CD8-positive, alpha-beta memory T cell (primary cell): ENCODE data around the gene CA5A. TPM values are rescaled to one million over a fixed set of nuclear protein-coding genes. Genes with fewer than 3 reads are reported as not detected.
A peak's percentile ranks its signal among the peaks of the same experiment; 100 is the strongest.

Experiments used
- CTCF ChIA-PET: fragments of 350-600 bp; sonication (Branson Sonifier 250); formaldehyde crosslinking; loops from one replicate; lab custom pipeline; 2021; ENCODE audit warnings: antibody characterized with exemption; lab: Charles Lee
- POLR2A ChIA-PET: fragments of 350-600 bp; sonication (Branson Sonifier 250); formaldehyde crosslinking; loops from one replicate; lab custom pipeline; 2021; ENCODE audit warnings: antibody characterized with exemption; lab: Charles Lee
- DNase-seq, 5 donors: peaks; one replicate each; pipeline versions ENCODE4 v3.0.0 to v3.0.0-alpha.2; 2020 to 2022; ENCODE audit warnings: mixed read lengths in 1 of 5
- H3K27ac ChIP-seq: one replicate; pipeline ENCODE4 v1.7.0; 2013; ENCODE audit warnings: low read depth, mild to moderate bottlenecking, low read length, moderate library complexity
- H3K27me3 ChIP-seq: 2 replicates; pipeline ENCODE4 v1.7.0; 2013; ENCODE audit warnings: low read length, mild to moderate bottlenecking; ENCODE audit not compliant: insufficient read depth, poor library complexity, severe bottlenecking
- H3K36me3 ChIP-seq: 2 replicates; pipeline ENCODE4 v1.7.0; 2013; ENCODE audit warnings: mild to moderate bottlenecking, low read length, moderate library complexity; ENCODE audit not compliant: insufficient read depth
- H3K4me1 ChIP-seq: 2 replicates; pipeline ENCODE4 v1.7.0; 2013; ENCODE audit warnings: mild to moderate bottlenecking, low read length, moderate library complexity; ENCODE audit not compliant: insufficient read depth
- H3K4me3 ChIP-seq: 2 replicates; pipeline ENCODE4 v1.7.0; 2013; ENCODE audit warnings: mild to moderate bottlenecking, low read length
- H3K9me3 ChIP-seq: 2 replicates; pipeline ENCODE4 v1.7.0; 2013; ENCODE audit warnings: mild to moderate bottlenecking, low read length
- H3K27ac Mint-ChIP-seq, 8 donors: one replicate each; pipeline ENCODE4 v1.8.0; 2020 to 2021; ENCODE audit warnings: mixed read lengths in 8 of 8, mild to moderate bottlenecking in 6 of 8, inconsistent platforms in 3 of 8, moderate library complexity in 3 of 8
- H3K27me3 Mint-ChIP-seq, 2 donors: one replicate each; pipeline ENCODE4 v1.8.0; 2020 to 2021; ENCODE audit warnings: mixed read lengths in 2 of 2, mild to moderate bottlenecking in 1 of 2, moderate library complexity in 1 of 2
- H3K36me3 Mint-ChIP-seq, 3 donors: one replicate each; pipeline ENCODE4 v1.8.0; 2020 to 2021; ENCODE audit warnings: mixed read lengths in 3 of 3, inconsistent platforms in 1 of 3, mild to moderate bottlenecking in 1 of 3
- H3K4me1 Mint-ChIP-seq, 3 donors: one replicate each; pipeline ENCODE4 v1.8.0; 2020 to 2021; ENCODE audit warnings: mixed read lengths in 3 of 3, inconsistent platforms in 1 of 3, mild to moderate bottlenecking in 1 of 3
- H3K4me3 Mint-ChIP-seq, 7 donors: one replicate each; pipeline ENCODE4 v1.8.0; 2020 to 2021; ENCODE audit warnings: mixed read lengths in 7 of 7, mild to moderate bottlenecking in 6 of 7, moderate library complexity in 4 of 7, inconsistent platforms in 2 of 7
- H3K9me3 Mint-ChIP-seq, 5 donors: one replicate each; pipeline ENCODE4 v1.8.0; 2020 to 2022; ENCODE audit warnings: mixed read lengths in 5 of 5, mild to moderate bottlenecking in 3 of 5, moderate library complexity in 2 of 5, inconsistent platforms in 1 of 5
- polyA plus RNA-seq: library from polyadenylated mRNA; unstranded; fragments of 300-500 nt; fragmentation: Illumina TruSeq; gene quantifications from one replicate; pipeline ENCODE4 v1.2.3, GENCODE V29; 2021
- total RNA-seq, 2 experiments: library from RNA; stranded (reverse); gene quantifications; one replicate each; pipeline ENCODE4 v1.2.3, GENCODE V29; 2021

Gene CA5A
- total and polyA plus RNA-seq, 3 experiments from 2014 or later, result not detected

GRCh38 chr16:87856791-87857228, 79.5 kb downstream of the CA5A start:
- H3K4me1 Mint-ChIP-seq, result peaks cover 44 to 78% (median 58%) of the 10 kb centered on the region in 3 donors
- H3K4me3 ChIP-seq, result no peak overlapping the region
- H3K9me3 Mint-ChIP-seq, result peaks cover 0 to 3% (median 0%) of the 10 kb centered on the region in 5 donors

DNA sequence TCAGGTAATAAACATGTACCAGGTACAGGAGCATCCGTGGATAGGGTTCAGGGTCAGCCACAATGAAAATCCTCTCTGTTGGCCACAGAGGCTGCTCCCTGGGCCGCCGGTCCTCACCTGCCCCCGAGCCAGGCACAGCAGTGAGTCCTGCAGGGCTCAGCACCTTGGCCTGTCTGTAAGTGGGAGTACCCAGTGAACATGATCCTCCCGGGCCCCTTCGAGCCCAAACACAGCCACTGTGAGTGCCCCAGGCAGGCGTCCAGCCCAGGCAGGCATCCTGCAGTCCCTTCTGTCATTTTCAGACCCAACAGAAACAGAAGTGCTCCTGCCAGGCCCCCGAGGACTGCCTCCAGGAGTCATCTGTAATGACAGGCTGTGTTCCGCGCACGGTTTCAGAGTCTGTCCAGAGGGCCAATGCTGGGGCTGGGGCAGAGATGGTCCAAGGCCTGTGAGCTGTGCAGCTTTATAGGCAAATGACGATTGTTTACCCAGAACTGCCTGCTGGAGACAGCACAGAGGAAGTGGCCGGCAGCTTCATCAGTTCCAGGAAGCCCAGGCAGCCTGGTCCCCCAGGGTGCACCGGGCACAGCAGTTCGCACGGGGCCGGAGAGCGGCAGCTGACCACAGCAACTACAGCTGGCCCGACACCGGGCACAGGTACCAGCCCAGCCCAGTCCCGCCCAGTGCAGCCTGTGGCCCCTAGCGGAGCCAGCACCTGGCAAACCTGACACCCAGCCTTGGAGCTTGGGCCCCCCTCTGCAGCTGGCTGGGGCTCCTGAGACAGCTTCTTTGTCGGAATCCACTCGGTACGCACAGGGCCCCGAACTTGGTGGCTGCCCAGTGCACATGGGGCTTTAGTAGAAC, 80.2 kb downstream of the CA5A start:
- peaks cover 3% of the 10 kb centered on the region for H3K36me3 ChIP-seq
- H3K9me3 Mint-ChIP-seq, result peaks cover 0 to 3% (median 0%) of the 10 kb centered on the region in 5 donors
- peaks cover 44 to 74% (median 58%) of the 10 kb centered on the region in 3 donors for H3K4me1 Mint-ChIP-seq
- ChIA-PET POLR2A (interaction anchor here (1.1 to 1.6 kb wide), 4 partner anchors 10 to 15 kb away, joined by 6 to 13 read pairs (median 8); partner anchors contain the start of gene SLC7A5), CTCF (interaction anchor here (1.6 to 2.8 kb wide), 3 partner anchors 12 to 77 kb away, joined by 10 to 22 read pairs (median 14); partner anchors contain the start of gene SLC7A5)
- H3K4me1 ChIP-seq, result peaks cover 46% of the 10 kb centered on the region
- peak overlapping the region; percentile 51 for H3K27ac ChIP-seq
- H3K27me3 Mint-ChIP-seq, result peaks cover 0 to 1% of the 10 kb centered on the region in 2 donors
- H3K27ac Mint-ChIP-seq, result peak overlapping the region; percentile 76 to 99 (median 92)
- H3K36me3 Mint-ChIP-seq, result peaks cover 0 to 38% (median 4%) of the 10 kb centered on the region in 3 donors
- H3K9me3 ChIP-seq, result no peaks in the 10 kb centered on the region
- H3K4me3 Mint-ChIP-seq, result peak overlapping the region; percentile 76 to 90 (median 79)
- H3K27me3 ChIP-seq, result no peaks in the 10 kb centered on the region
- no peak overlapping the region for H3K4me3 ChIP-seq
- peak in 2 of 5 donors; percentile 38 to 60 for DNase-seq

More at GRCh38 chr16:87856791-87857228, 79.5 kb downstream of the CA5A start:
- peak in 1 of 5 donors; percentile 31 for DNase-seq
- Histone ChIP-seq H3K27ac (peak overlapping the region; percentile 51), H3K4me1 (peaks cover 46% of the 10 kb centered on the region), H3K27me3 (no peaks in the 10 kb centered on the region), H3K36me3 (no peaks in the 10 kb centered on the region), H3K9me3 (no peaks in the 10 kb centered on the region)
- CTCF ChIA-PET, result interaction anchor here (1.6 to 2.8 kb wide), 3 partner anchors 11 to 78 kb away, joined by 10 to 22 read pairs (median 14); partner anchors contain the start of gene SLC7A5
- POLR2A ChIA-PET, result interaction anchor here (1.1 to 1.6 kb wide), 4 partner anchors 9 to 14 kb away, joined by 6 to 13 read pairs (median 8); partner anchors contain the start of gene SLC7A5
- Mint-ChIP-seq H3K4me3 (peak overlapping the region; percentile 76 to 90 (median 79)), H3K36me3 (peaks cover 0 to 37% (median 4%) of the 10 kb centered on the region in 3 donors), H3K27me3 (peaks cover 0 to 1% of the 10 kb centered on the region in 2 donors), H3K27ac (peak overlapping the region; percentile 76 to 99 (median 92))

DNA sequence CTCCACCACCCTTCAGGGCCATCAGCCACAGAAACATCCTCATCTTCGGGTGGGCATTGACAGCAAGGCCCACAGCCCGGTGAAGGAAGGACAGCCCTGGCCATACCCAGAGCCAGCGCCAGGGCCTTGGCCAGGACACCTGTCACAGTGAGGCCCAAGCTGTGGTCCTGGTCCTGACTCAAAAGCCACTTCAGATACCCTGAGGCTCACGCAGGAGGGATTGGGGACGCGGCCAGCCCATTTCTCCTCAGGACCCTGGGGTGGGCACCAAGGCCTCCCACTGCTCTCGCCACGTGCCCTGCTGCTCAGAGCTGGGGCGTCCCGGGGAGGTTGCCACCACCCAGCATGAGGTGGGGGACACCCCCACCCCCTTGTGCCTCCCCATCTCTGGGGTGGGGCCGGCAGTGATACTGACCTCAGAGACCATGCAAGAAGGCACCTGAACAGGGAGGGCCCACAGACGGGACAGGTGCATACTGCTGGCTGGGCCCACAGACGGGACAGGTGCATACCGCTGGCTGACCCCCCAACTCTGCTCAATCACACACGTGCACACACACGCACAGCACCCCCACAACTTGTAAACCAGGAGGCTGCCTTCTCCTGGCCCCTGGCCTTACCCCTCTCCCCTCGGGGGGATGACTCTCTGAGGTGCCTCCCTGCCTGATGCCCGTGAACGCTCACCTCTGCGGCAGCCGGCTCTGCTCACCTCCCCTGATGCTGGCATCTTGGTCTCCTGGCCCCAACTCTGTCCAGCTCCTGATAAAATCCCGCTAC, 81.2 kb downstream of the CA5A start:
- Histone ChIP-seq H3K27me3 (no peaks in the 10 kb centered on the region), H3K4me1 (peaks cover 53% of the 10 kb centered on the region), H3K4me3 (no peak overlapping the region), H3K9me3 (no peaks in the 10 kb centered on the region), H3K27ac (peak overlapping the region; percentile 89), H3K36me3 (peaks cover 11% of the 10 kb centered on the region)
- H3K4me1 Mint-ChIP-seq, result peaks cover 40 to 69% (median 53%) of the 10 kb centered on the region in 3 donors
- H3K9me3 Mint-ChIP-seq, result peaks cover 0 to 2% (median 0%) of the 10 kb centered on the region in 5 donors
- H3K27ac Mint-ChIP-seq, result peak overlapping the region; percentile 34 to 99 (median 96)
- peak overlapping the region; percentile 76 to 90 (median 79) for H3K4me3 Mint-ChIP-seq
- CTCF ChIA-PET, result interaction anchor here (2.8 to 11.2 kb wide), 2 partner anchors 15 to 76 kb away, joined by 14 to 298 read pairs; partner anchors contain the start of gene SLC7A5
- H3K36me3 Mint-ChIP-seq, result peaks cover 0 to 42% (median 2%) of the 10 kb centered on the region in 3 donors
- POLR2A ChIA-PET, result interaction anchor here (0.6 kb wide), 1 partner anchor 13 kb away, joined by 3 read pairs; no protein-coding TSS in a partner anchor
- peaks cover 0 to 1% of the 10 kb centered on the region in 2 donors for H3K27me3 Mint-ChIP-seq
- no peak for DNase-seq

- Mint-ChIP-seq H3K4me3 (peak overlapping the region; percentile 57 to 87 (median 76)), H3K27me3 (peaks cover 0 to 1% of the 10 kb centered on the region in 2 donors), H3K27ac (peak overlapping the region; percentile 81 to 99 (median 96)), H3K36me3 (peaks cover 0 to 45% (median 0%) of the 10 kb centered on the region in 3 donors), H3K9me3 (peaks cover 0 to 2% (median 0%) of the 10 kb centered on the region in 5 donors), H3K4me1 (peaks cover 41 to 66% (median 47%) of the 10 kb centered on the region in 3 donors)
- ChIA-PET CTCF (interaction anchor here (2.8 to 11.2 kb wide), 2 partner anchors 16 to 75 kb away, joined by 14 to 298 read pairs; partner anchors contain the start of gene SLC7A5), POLR2A (interaction anchor here (1.1 kb wide), 1 partner anchor 15 kb away, joined by 5 read pairs; the partner anchor contains the start of gene SLC7A5)
- no peak overlapping the region for H3K4me3 ChIP-seq
- peak in 4 of 5 donors; percentile 37 to 56 (median 55) for DNase-seq
- peaks cover 53% of the 10 kb centered on the region for H3K4me1 ChIP-seq
- H3K27ac ChIP-seq, result peak overlapping the region; percentile 89
- peaks cover 11% of the 10 kb centered on the region for H3K36me3 ChIP-seq
- no peaks in the 10 kb centered on the region for H3K27me3 ChIP-seq
- no peaks in the 10 kb centered on the region for H3K9me3 ChIP-seq
Measured at GRCh38 chr16:87854053-87854906, 82.0 kb downstream of the CA5A start.

- H3K9me3 Mint-ChIP-seq, result peaks cover 0 to 2% (median 0%) of the 10 kb centered on the region in 5 donors
- H3K27me3 ChIP-seq, result no peaks in the 10 kb centered on the region
- peak; percentile 66 to 91 (median 86) for DNase-seq
- H3K27ac Mint-ChIP-seq, result peak overlapping the region; percentile 70 to 99 (median 90)
- H3K4me3 ChIP-seq, result peak overlapping the region; percentile 46
- H3K4me3 Mint-ChIP-seq, result peak overlapping the region; percentile 57 to 87 (median 68)
- POLR2A ChIA-PET, result interaction anchor here (1.1 to 1.3 kb wide), 2 partner anchors 13 to 16 kb away, joined by 5 to 9 read pairs; partner anchors contain the start of gene SLC7A5
- peaks cover 53% of the 10 kb centered on the region for H3K4me1 ChIP-seq
- peaks cover 0 to 49% (median 2%) of the 10 kb centered on the region in 3 donors for H3K36me3 Mint-ChIP-seq
- CTCF ChIA-PET, result interaction anchor here (4.9 to 11.2 kb wide), 2 partner anchors 17 to 73 kb away, joined by 86 to 298 read pairs; partner anchors contain the start of gene SLC7A5
- peaks cover 41 to 64% (median 46%) of the 10 kb centered on the region in 3 donors for H3K4me1 Mint-ChIP-seq
- peaks cover 0 to 1% of the 10 kb centered on the region in 2 donors for H3K27me3 Mint-ChIP-seq
- peak overlapping the region; percentile 82 for H3K27ac ChIP-seq
- H3K36me3 ChIP-seq, result peaks cover 11% of the 10 kb centered on the region
- no peaks in the 10 kb centered on the region for H3K9me3 ChIP-seq
Measured at GRCh38 chr16:87853411-87854052, 82.8 kb downstream of the CA5A start.

- Mint-ChIP-seq H3K4me1 (peaks cover 27 to 44% (median 28%) of the 10 kb centered on the region in 3 donors), H3K27ac (peak overlapping the region in 2 of 8 donors; percentile 74 to 86), H3K4me3 (peak overlapping the region in 1 of 7 donors; percentile 32), H3K27me3 (peaks cover 0 to 1% of the 10 kb centered on the region in 2 donors), H3K9me3 (peaks cover 0 to 2% (median 0%) of the 10 kb centered on the region in 5 donors), H3K36me3 (peaks cover 0 to 49% (median 2%) of the 10 kb centered on the region in 3 donors)
- Histone ChIP-seq H3K4me1 (peaks cover 43% of the 10 kb centered on the region), H3K4me3 (no peak overlapping the region), H3K9me3 (no peaks in the 10 kb centered on the region), H3K36me3 (peaks cover 11% of the 10 kb centered on the region), H3K27me3 (no peaks in the 10 kb centered on the region), H3K27ac (peak overlapping the region; percentile 82)
- CTCF ChIA-PET, result interaction anchor here (1.0 to 11.2 kb wide), 3 partner anchors 19 to 71 kb away, joined by 3 to 298 read pairs (median 86); partner anchors contain the start of gene SLC7A5
- POLR2A ChIA-PET, result no interaction called here
- DNase-seq, result no peak
Measured at GRCh38 chr16:87851601-87852000, 84.7 kb downstream of the CA5A start.
